KG1 (cell line): ENCODE measurements around the gene CDC16.
"Not testable (repeated sequence)": the region's sequence is repeated elsewhere in the genome, so short reads cannot be mapped to it uniquely, and the experiment has no call there.

Source experiments
- DNase-seq: peaks from one replicate; lab custom pipeline; 2025; lab: John Stamatoyannopoulos, UW

CDC16 gene

GRCh38 chr13:114234645-114235421, at the start of gene CDC16:
CDC16 (plus strand) TSS chr13:114234897; CDS start chr13:114235085, 188 bp downstream.
- peak; percentile 72 for DNase-seq

GRCh38 chr13:114185182-114185971, 49.3 kb upstream of the CDC16 start:
- DNase-seq, result no peak

- no peak for DNase-seq
Observed at GRCh38 chr13:114194853-114195252, 39.8 kb upstream of the CDC16 start.

GRCh38 chr13:114196629-114197028, 38.1 kb upstream of the CDC16 start:
- DNase-seq, result no peak

GRCh38 chr13:114198556-114198955, 36.1 kb upstream of the CDC16 start:
- DNase-seq, result no peak

- not testable (repeated sequence) for DNase-seq
Observed at GRCh38 chr13:114199526-114199925, 35.2 kb upstream of the CDC16 start.

GRCh38 chr13:114199954-114200353, 34.7 kb upstream of the CDC16 start:
- no peak for DNase-seq

- no peak for DNase-seq
Observed at GRCh38 chr13:114200399-114200911, 34.2 kb upstream of the CDC16 start.

- DNase-seq, result no peak
Observed at GRCh38 chr13:114202581-114202980, 32.1 kb upstream of the CDC16 start.

GRCh38 chr13:114203536-114203935, 31.2 kb upstream of the CDC16 start:
- DNase-seq, result no peak

GRCh38 chr13:114204894-114205293, 29.8 kb upstream of the CDC16 start:
- no peak for DNase-seq

GRCh38 chr13:114208134-114208533, 26.6 kb upstream of the CDC16 start:
- DNase-seq, result no peak

- DNase-seq, result no peak
Observed at GRCh38 chr13:114211446-114212157, 23.1 kb upstream of the CDC16 start.

GRCh38 chr13:114212158-114212495, 22.6 kb upstream of the CDC16 start:
- DNase-seq, result no peak

GRCh38 chr13:114213980-114214379, 20.7 kb upstream of the CDC16 start:
- no peak for DNase-seq

GRCh38 chr13:114219392-114219791, 15.3 kb upstream of the CDC16 start:
- DNase-seq, result no peak

GRCh38 chr13:114222461-114222968, 12.2 kb upstream of the CDC16 start:
- no peak for DNase-seq

- no peak for DNase-seq
Observed at GRCh38 chr13:114224201-114224600, 10.5 kb upstream of the CDC16 start.

GRCh38 chr13:114225610-114226009, 9.1 kb upstream of the CDC16 start:
- DNase-seq, result no peak

GRCh38 chr13:114226088-114226487, 8.6 kb upstream of the CDC16 start:
- no peak for DNase-seq

GRCh38 chr13:114226699-114227323, 7.9 kb upstream of the CDC16 start:
- peak; percentile 59 for DNase-seq

GRCh38 chr13:114227528-114227927, 7.2 kb upstream of the CDC16 start:
- no peak for DNase-seq
